IPS DF 6.9 (cell line): Measurements from ENCODE around the gene FANK1.

Source experiments
- DNase-seq: peaks from one replicate; pipeline ENCODE4 v3.0.0-alpha.2; 2013; ENCODE audit warnings: low read depth, low spot score
- H3K27ac ChIP-seq: one replicate; pipeline ENCODE4 v1.5.1; 2013; ENCODE audit warnings: low read length, control low read depth
- H3K27me3 ChIP-seq: 2 replicates; pipeline ENCODE4 v1.6.1; 2013; ENCODE audit warnings: mild to moderate bottlenecking, low read length; ENCODE audit not compliant: control insufficient read depth, insufficient read depth
- H3K36me3 ChIP-seq: 2 replicates; pipeline ENCODE4 v1.6.1; 2013; ENCODE audit warnings: low read length; ENCODE audit not compliant: control insufficient read depth, insufficient read depth
- H3K4me1 ChIP-seq: 2 replicates; pipeline ENCODE4 v1.6.1; 2013; ENCODE audit warnings: low read length; ENCODE audit not compliant: control insufficient read depth, insufficient read depth
- H3K4me3 ChIP-seq: 2 replicates; pipeline ENCODE4 v1.5.1; 2013; ENCODE audit warnings: mild to moderate bottlenecking, low read length
- H3K9me3 ChIP-seq: 2 replicates; pipeline ENCODE4 v1.6.1; 2013; ENCODE audit warnings: low read length, inconsistent platforms; ENCODE audit not compliant: control insufficient read depth, insufficient read depth
- WGBS: extraction: QIAGEN DNeasy Blood & Tissue Kit; methylation state at CpG from one replicate; pipeline ENCODE4 v1.1.7; 2013; ENCODE audit warnings: mixed read lengths, missing lambda C conversion rate; ENCODE audit not compliant: insufficient read length, insufficient coverage; 5-methylcytosine and 5-hydroxymethylcytosine counted together

Gene FANK1

GRCh38 chr10:125929618-125930017 lies 33.3 kb downstream of the FANK1 start:
- Histone ChIP-seq H3K27me3 (no peaks in the 10 kb centered on the region), H3K9me3 (no peaks in the 10 kb centered on the region)
- WGBS = no CpG with 5 or more reads among the region's 4 CpGs

GRCh38 chr10:125933693-125934092 lies 37.3 kb downstream of the FANK1 start:
- Histone ChIP-seq H3K4me3 (no peak overlapping the region), H3K9me3 (no peaks in the 10 kb centered on the region), H3K4me1 (peaks cover 2% of the 10 kb centered on the region; the same call in 1 of the 2 replicates), H3K36me3 (no peaks in the 10 kb centered on the region), H3K27me3 (no peaks in the 10 kb centered on the region), H3K27ac (no peak overlapping the region)
- DNase-seq = no peak
- no CpG with 5 or more reads among the region's 4 CpGs for WGBS

More at GRCh38 chr10:125929618-125930017, 33.3 kb downstream of the FANK1 start:
- H3K4me1 ChIP-seq = no peaks in the 10 kb centered on the region
- H3K27ac ChIP-seq = no peak overlapping the region
- DNase-seq = no peak
- no peaks in the 10 kb centered on the region for H3K36me3 ChIP-seq
- H3K4me3 ChIP-seq = no peak overlapping the region

GRCh38 chr10:125936331-125936730 lies 40.0 kb downstream of the FANK1 start:
- no CpG with 5 or more reads among the region's 2 CpGs for WGBS
- Histone ChIP-seq H3K27ac (no peak overlapping the region), H3K4me3 (no peak overlapping the region), H3K9me3 (no peaks in the 10 kb centered on the region), H3K4me1 (peaks cover 2% of the 10 kb centered on the region; the same call in 1 of the 2 replicates), H3K27me3 (no peaks in the 10 kb centered on the region), H3K36me3 (no peaks in the 10 kb centered on the region)
- no peak for DNase-seq

GRCh38 chr10:125940515-125940914 lies 44.2 kb downstream of the FANK1 start:
- no peaks in the 10 kb centered on the region for H3K36me3 ChIP-seq
- no CpG with 5 or more reads among the region's 13 CpGs for WGBS
- H3K27ac ChIP-seq = no peak overlapping the region
- no peaks in the 10 kb centered on the region for H3K9me3 ChIP-seq
- no peaks in the 10 kb centered on the region for H3K4me1 ChIP-seq
- no peak for DNase-seq
- no peak overlapping the region for H3K4me3 ChIP-seq
- no peaks in the 10 kb centered on the region for H3K27me3 ChIP-seq

- no peaks in the 10 kb centered on the region for H3K36me3 ChIP-seq
- H3K27me3 ChIP-seq = no peaks in the 10 kb centered on the region
- H3K4me3 ChIP-seq = no peak overlapping the region
- no CpG with 5 or more reads among the region's 1 CpG for WGBS
- no peaks in the 10 kb centered on the region for H3K4me1 ChIP-seq
- H3K9me3 ChIP-seq = peaks cover 9% of the 10 kb centered on the region
- no peak overlapping the region for H3K27ac ChIP-seq
- DNase-seq = no peak
These were observed 54.9 kb downstream of the FANK1 start for GRCh38 chr10:125951290-125951689.

GRCh38 chr10:125953778-125954385 lies 57.5 kb downstream of the FANK1 start:
- no peak for DNase-seq
- Histone ChIP-seq H3K4me3 (no peak overlapping the region), H3K27me3 (no peaks in the 10 kb centered on the region), H3K4me1 (no peaks in the 10 kb centered on the region), H3K36me3 (no peaks in the 10 kb centered on the region), H3K27ac (no peak overlapping the region), H3K9me3 (peaks cover 9% of the 10 kb centered on the region)
- no CpG with 5 or more reads among the region's 9 CpGs for WGBS

GRCh38 chr10:125955766-125956165 lies 59.4 kb downstream of the FANK1 start:
- H3K27me3 ChIP-seq = no peaks in the 10 kb centered on the region
- no CpG with 5 or more reads among the region's 3 CpGs for WGBS
- DNase-seq = no peak
- peaks cover 9% of the 10 kb centered on the region for H3K9me3 ChIP-seq
- H3K36me3 ChIP-seq = no peaks in the 10 kb centered on the region
- H3K4me1 ChIP-seq = no peaks in the 10 kb centered on the region
- no peak overlapping the region for H3K4me3 ChIP-seq
- no peak overlapping the region for H3K27ac ChIP-seq

GRCh38 chr10:125961743-125962142 lies 65.4 kb downstream of the FANK1 start:
- Histone ChIP-seq H3K36me3 (no peaks in the 10 kb centered on the region), H3K4me1 (no peaks in the 10 kb centered on the region), H3K27ac (no peak overlapping the region), H3K27me3 (no peaks in the 10 kb centered on the region), H3K9me3 (no peaks in the 10 kb centered on the region), H3K4me3 (no peak overlapping the region)
- WGBS = no CpG with 5 or more reads among the region's 1 CpG
- DNase-seq = no peak

- WGBS = no CpG with 5 or more reads among the region's 3 CpGs
- no peaks in the 10 kb centered on the region for H3K9me3 ChIP-seq
These were observed 65.8 kb downstream of the FANK1 start for GRCh38 chr10:125962200-125962599.

GRCh38 chr10:125964558-125964957 lies 68.2 kb downstream of the FANK1 start:
- no peak overlapping the region for H3K4me3 ChIP-seq
- no peaks in the 10 kb centered on the region for H3K9me3 ChIP-seq
- no peaks in the 10 kb centered on the region for H3K4me1 ChIP-seq
- no peak for DNase-seq
- H3K27ac ChIP-seq = no peak overlapping the region
- H3K27me3 ChIP-seq = no peaks in the 10 kb centered on the region
- H3K36me3 ChIP-seq = no peaks in the 10 kb centered on the region
- no CpG with 5 or more reads among the region's 2 CpGs for WGBS

More at GRCh38 chr10:125962200-125962599, 65.8 kb downstream of the FANK1 start:
- H3K4me3 ChIP-seq = no peak overlapping the region
- H3K36me3 ChIP-seq = no peaks in the 10 kb centered on the region
- no peak for DNase-seq
- no peaks in the 10 kb centered on the region for H3K4me1 ChIP-seq
- H3K27me3 ChIP-seq = no peaks in the 10 kb centered on the region
- no peak overlapping the region for H3K27ac ChIP-seq

- H3K27ac ChIP-seq = no peak overlapping the region
- WGBS = no CpG with 5 or more reads among the region's 1 CpG
- no peaks in the 10 kb centered on the region for H3K4me1 ChIP-seq
- DNase-seq = no peak
- no peaks in the 10 kb centered on the region for H3K27me3 ChIP-seq
- no peak overlapping the region for H3K4me3 ChIP-seq
- no peaks in the 10 kb centered on the region for H3K36me3 ChIP-seq
- no peaks in the 10 kb centered on the region for H3K9me3 ChIP-seq
These were observed 71.2 kb downstream of the FANK1 start for GRCh38 chr10:125967533-125967932.
